Endothelial cell of umbilical vein (primary cell): ENCODE measurements around the gene RESP18. TPM values are rescaled to one million over a fixed set of nuclear protein-coding genes. Genes with fewer than 3 reads are reported as not detected.
A peak's percentile ranks its signal among the peaks of the same experiment; 100 is the strongest.

ENCODE experiments used
- BruUV-seq: library from RNA; stranded (reverse); fragments of 400-500 nt; replicated peaks from 2 replicates; lab custom pipeline; 2021; lab: Mats Ljungman, UMichigan
- CTCF ChIA-PET: fragments of 300-600, 350-600 bp; sonication (Branson Sonifier 250); formaldehyde crosslinking; loops from one replicate; lab custom pipeline; 2021; ENCODE audit warnings: antibody characterized with exemption, inconsistent platforms; lab: Charles Lee
- POLR2A ChIA-PET: fragments of 300-600, 350-600 bp; sonication (Branson Sonifier 250); formaldehyde crosslinking; loops from one replicate; lab custom pipeline; 2021; ENCODE audit warnings: antibody characterized with exemption, inconsistent platforms; lab: Charles Lee
- DNase-seq: peaks from one replicate; pipeline ENCODE4 v3.0.0-alpha.2; 2011; ENCODE audit warnings: low read depth, low spot score
- FAIRE-seq: peaks from 2 replicates; lab custom pipeline; 2011; peaks lifted over from hg19 to GRCh38; lab: Jason Lieb, UNC
- H2AFZ ChIP-seq: 2 replicates; pipeline ENCODE4 v1.6.0; 2012; ENCODE audit warnings: low read depth, low read length, control low read depth, inconsistent platforms
- H3K27ac ChIP-seq: 2 replicates; pipeline ENCODE4 v1.5.1; 2011; ENCODE audit warnings: low read depth, mild to moderate bottlenecking, control low read depth, low read length, moderate library complexity; ENCODE audit not compliant: insufficient read depth
- H3K27me3 ChIP-seq, 2 experiments: 2 replicates each; pipeline versions ENCODE4 v1.6.0 to v1.6.1; 2011; ENCODE audit warnings: low read length in 2 of 2, mixed read lengths in 1 of 2; ENCODE audit not compliant: control insufficient read depth in 2 of 2, insufficient read depth in 2 of 2
- H3K36me3 ChIP-seq, 2 experiments: 2 replicates in 1 of 2; 3 replicates in 1 of 2; pipeline ENCODE4 v1.5.1; 2011; ENCODE audit warnings: low read length in 2 of 2, mild to moderate bottlenecking in 1 of 2, moderate library complexity in 1 of 2; ENCODE audit not compliant: control insufficient read depth in 2 of 2, insufficient read depth in 2 of 2; ENCODE audit errors: extremely low read depth in 1 of 2
- H3K4me1 ChIP-seq: 3 replicates; pipeline ENCODE4 v1.5.1; 2011; ENCODE audit warnings: mild to moderate bottlenecking, low read length; ENCODE audit not compliant: control insufficient read depth, insufficient read depth; ENCODE audit errors: extremely low read depth
- H3K4me2 ChIP-seq: 2 replicates; pipeline ENCODE4 v1.6.1; 2011; ENCODE audit warnings: low read length, control low read depth, mixed read lengths; ENCODE audit not compliant: insufficient read depth
- H3K4me3 ChIP-seq, 3 experiments: fragments of 200-600 bp in 1 of 3; sonication (generic), shearing (Covaris generic) in 1 of 3; replicated peaks in 1 of 3; 2 replicates each; pipeline ENCODE4 v1.5.1; 2011 to 2016; ENCODE audit warnings: control low read depth in 3 of 3, low read length in 3 of 3, mild to moderate bottlenecking in 2 of 3, inconsistent platforms in 1 of 3, low read depth in 1 of 3, moderate library complexity in 1 of 3; ENCODE audit not compliant: insufficient read depth in 1 of 3
- H3K79me2 ChIP-seq: 2 replicates; pipeline ENCODE4 v1.6.0; 2012; ENCODE audit warnings: low read length, inconsistent platforms; ENCODE audit not compliant: control insufficient read depth, insufficient read depth
- H3K9ac ChIP-seq: replicated peaks from 2 replicates; pipeline ENCODE3; 2011; ENCODE audit warnings: low read length, control low read depth; ENCODE audit not compliant: insufficient read depth; ENCODE audit errors: extremely low read depth
- H3K9me1 ChIP-seq: replicated peaks from 3 replicates; pipeline ENCODE4 v1.6.0; 2011; ENCODE audit warnings: mild to moderate bottlenecking, low read length; ENCODE audit not compliant: control insufficient read depth, insufficient read depth; ENCODE audit errors: extremely low read depth
- H3K9me3 ChIP-seq: replicated peaks from 2 replicates; pipeline ENCODE4 v1.5.1; 2012; ENCODE audit warnings: low read length, inconsistent platforms; ENCODE audit not compliant: control insufficient read depth, insufficient read depth
- H4K20me1 ChIP-seq: replicated peaks from 2 replicates; pipeline ENCODE3; 2011; ENCODE audit warnings: mild to moderate bottlenecking, low read length; ENCODE audit not compliant: control insufficient read depth, insufficient read depth; ENCODE audit errors: extremely low read depth
- EZH2 ChIP-seq: IDR thresholded peaks from 2 replicates; pipeline ENCODE4 v1.6.1; 2012; ENCODE audit warnings: borderline replicate concordance, low read depth, mild to moderate bottlenecking, moderate library complexity, low read length, inconsistent platforms; ENCODE audit not compliant: severe bottlenecking
- FOS ChIP-seq: IDR thresholded peaks from 2 replicates; pipeline ENCODE4 v1.6.1; 2011; ENCODE audit warnings: mild to moderate bottlenecking, low read length, moderate library complexity, borderline replicate concordance; ENCODE audit not compliant: insufficient read depth
- GATA2 ChIP-seq: IDR thresholded peaks from 2 replicates; pipeline ENCODE4 v1.7.0; 2011; ENCODE audit warnings: low read depth, mild to moderate bottlenecking, moderate library complexity, mixed read lengths, low read length; ENCODE audit not compliant: insufficient read length, insufficient read depth
- JUN ChIP-seq: IDR thresholded peaks from 2 replicates; pipeline ENCODE4 v1.6.1; 2011; ENCODE audit warnings: borderline replicate concordance, low read depth; ENCODE audit not compliant: insufficient read length, insufficient read depth
- MYC ChIP-seq: IDR thresholded peaks from one replicate; pipeline ENCODE4 v1.6.1; 2011; ENCODE audit warnings: mild to moderate bottlenecking, low read depth, low read length
- POLR2A ChIP-seq: IDR thresholded peaks from 2 replicates; pipeline ENCODE4 v1.6.1; 2012; ENCODE audit warnings: low read depth, mild to moderate bottlenecking, control low read depth, low read length
- POLR2AphosphoS5 ChIP-seq: IDR thresholded peaks from 2 replicates; pipeline ENCODE4 v1.6.1; 2012; ENCODE audit warnings: low read depth, mild to moderate bottlenecking, control low read depth, low read length, moderate library complexity; ENCODE audit not compliant: insufficient read depth
- dilution Hi-C: fragments of 300-500 bp; cut with MboI; formaldehyde crosslinking; loops from one replicate; pipeline ENCODE4 v1.15.0; 2019; ENCODE audit warnings: low sequenced_read_pairs; ENCODE audit not compliant: extremely low pct_ligation_motif_present
- intact Hi-C: fragments of 100-400 bp; cut with micrococcal nuclease; formaldehyde crosslinking; loops from one replicate; pipeline ENCODE4 v1.10.0; 2022
- polyA plus RNA-seq, 4 experiments: library from polyadenylated mRNA; depleted of rRNA in 3 of 4; stranded (reverse) in 3 of 4; unstranded in 1 of 4; fragments of >200 nt; gene quantifications; 2 replicates each; pipeline versions ENCODE4 v1.2.1 to v1.2.3, GENCODE V29; 2011 to 2012; ENCODE audit warnings: missing spikeins in 1 of 4
- total RNA-seq: library from RNA; stranded (reverse); gene quantifications from 2 replicates; pipeline ENCODE4 v1.2.3, GENCODE V29; 2021
- TF ChIP-seq, protein P1 (sequence below), 2 donors: IDR thresholded peaks; 1 replicate in 1 of 2; 2 replicates in 1 of 2; pipeline ENCODE4 v1.5.1; 2011; ENCODE audit warnings: low read length in 2 of 2, mild to moderate bottlenecking in 2 of 2, moderate library complexity in 2 of 2, control low read depth in 1 of 2, inconsistent platforms in 1 of 2, low read depth in 1 of 2; ENCODE audit not compliant: insufficient read depth in 1 of 2; ENCODE audit errors: extremely low read depth in 1 of 2
- TF ChIP-seq, protein P2 (sequence below): IDR thresholded peaks from 2 replicates; pipeline ENCODE4 v1.6.1; 2011; ENCODE audit not compliant: insufficient read depth, insufficient read length

The RESP18 gene
- total and polyA plus RNA-seq, 2 donors (not counting 3 experiments of a cell fraction or from before 2014, with no cell fraction given): not detected

DNA sequence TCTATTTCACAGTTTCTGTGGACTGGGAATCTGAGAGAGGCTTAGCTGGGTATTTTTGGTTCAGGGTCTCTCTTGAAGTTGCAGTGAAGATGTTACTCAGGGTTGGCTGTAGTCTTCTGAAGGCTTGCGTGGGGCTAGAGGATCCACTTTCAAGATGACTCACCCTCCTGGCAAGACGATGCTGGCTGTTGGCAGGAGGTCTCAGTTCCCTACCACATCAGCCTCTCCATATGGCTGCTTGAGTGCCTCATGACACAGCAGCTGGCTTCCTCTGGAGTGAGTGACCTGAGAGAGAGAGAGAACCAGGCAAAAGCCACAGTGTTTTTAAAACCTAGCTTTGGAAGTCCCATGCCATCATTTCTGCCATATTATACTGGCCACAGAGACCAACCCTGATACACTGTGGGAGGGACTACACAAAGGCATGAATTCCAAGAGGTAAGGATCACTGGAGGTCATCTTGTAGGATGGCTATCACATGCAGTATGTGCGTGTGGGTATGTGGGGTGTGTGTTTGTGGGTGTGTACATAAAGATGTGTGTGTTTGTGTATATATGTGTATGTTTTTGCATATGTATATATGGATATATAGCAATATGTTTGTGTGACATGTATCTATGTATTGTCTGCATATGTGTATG is 30.1 kb upstream of the RESP18 start:
- no peak for TF ChIP-seq JUN
- TF ChIP-seq FOS: peak; percentile 18
- Histone ChIP-seq H3K36me3 (no peaks in the 10 kb centered on the region), H3K9ac (no peak overlapping the region), H3K4me1 (no peaks in the 10 kb centered on the region), H3K27me3 (peaks cover 19 to 23% of the 10 kb centered on the region in 2 experiments), H2AFZ (no peak overlapping the region), H3K4me2 (no peak overlapping the region), H3K27ac (no peak overlapping the region), H4K20me1 (no peaks in the 10 kb centered on the region), H3K9me1 (no peaks in the 10 kb centered on the region), H3K9me3 (no peaks in the 10 kb centered on the region), H3K79me2 (no peaks in the 10 kb centered on the region), H3K4me3 (no peak overlapping the region)
- intact Hi-C loops (no loop called here), dilution Hi-C loops (no loop called here)
- DNase-seq (peak; percentile 22), FAIRE-seq (peak; percentile 4)
- POLR2A ChIA-PET: no interaction called here
- BruUV-seq: no TSS peak
- CTCF ChIA-PET: no interaction called here

DNA sequence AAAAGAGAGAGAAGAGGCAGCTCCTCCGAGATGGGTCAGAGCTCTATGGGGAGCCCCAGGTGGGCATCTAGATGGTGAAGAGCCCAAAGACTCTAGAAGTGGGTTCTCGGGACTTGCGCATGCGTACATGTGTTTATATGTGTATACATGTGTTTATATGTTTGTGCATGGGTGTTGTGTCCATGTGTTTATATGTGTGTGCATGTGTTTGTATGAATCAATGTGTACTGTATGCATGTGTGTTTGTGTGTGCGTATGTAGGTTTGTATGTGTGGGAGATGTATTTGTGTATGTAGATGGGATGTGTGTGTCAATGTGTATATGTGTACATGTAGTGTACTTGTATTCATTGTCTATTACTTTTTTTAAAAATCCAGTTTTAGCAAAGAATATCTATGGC is 29.5 kb upstream of the RESP18 start:
- TF ChIP-seq, protein P1, sequence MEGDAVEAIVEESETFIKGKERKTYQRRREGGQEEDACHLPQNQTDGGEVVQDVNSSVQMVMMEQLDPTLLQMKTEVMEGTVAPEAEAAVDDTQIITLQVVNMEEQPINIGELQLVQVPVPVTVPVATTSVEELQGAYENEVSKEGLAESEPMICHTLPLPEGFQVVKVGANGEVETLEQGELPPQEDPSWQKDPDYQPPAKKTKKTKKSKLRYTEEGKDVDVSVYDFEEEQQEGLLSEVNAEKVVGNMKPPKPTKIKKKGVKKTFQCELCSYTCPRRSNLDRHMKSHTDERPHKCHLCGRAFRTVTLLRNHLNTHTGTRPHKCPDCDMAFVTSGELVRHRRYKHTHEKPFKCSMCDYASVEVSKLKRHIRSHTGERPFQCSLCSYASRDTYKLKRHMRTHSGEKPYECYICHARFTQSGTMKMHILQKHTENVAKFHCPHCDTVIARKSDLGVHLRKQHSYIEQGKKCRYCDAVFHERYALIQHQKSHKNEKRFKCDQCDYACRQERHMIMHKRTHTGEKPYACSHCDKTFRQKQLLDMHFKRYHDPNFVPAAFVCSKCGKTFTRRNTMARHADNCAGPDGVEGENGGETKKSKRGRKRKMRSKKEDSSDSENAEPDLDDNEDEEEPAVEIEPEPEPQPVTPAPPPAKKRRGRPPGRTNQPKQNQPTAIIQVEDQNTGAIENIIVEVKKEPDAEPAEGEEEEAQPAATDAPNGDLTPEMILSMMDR (IDR thresholded peaks at IDR 0.05; ENCODE audit: extremely low read depth in 1 of 2, insufficient read depth in 1 of 2, low read depth in 1 of 2, low read length in 2 of 2): no peak
- no peak for TF ChIP-seq FOS
- no peak for TF ChIP-seq POLR2A
- TF ChIP-seq, protein P2, sequence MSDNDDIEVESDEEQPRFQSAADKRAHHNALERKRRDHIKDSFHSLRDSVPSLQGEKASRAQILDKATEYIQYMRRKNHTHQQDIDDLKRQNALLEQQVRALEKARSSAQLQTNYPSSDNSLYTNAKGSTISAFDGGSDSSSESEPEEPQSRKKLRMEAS: no peak
- TF ChIP-seq GATA2: no peak
- TF ChIP-seq EZH2: no peak
- TF ChIP-seq MYC: no peak
- no peak for TF ChIP-seq POLR2AphosphoS5
- no peak for TF ChIP-seq JUN
- dilution Hi-C loops: no loop called here
- no peaks in the 10 kb centered on the region for H3K9me1 ChIP-seq
- intact Hi-C loops: no loop called here
- H3K4me3 ChIP-seq: no peak overlapping the region
- H3K79me2 ChIP-seq: no peaks in the 10 kb centered on the region
- ChIA-PET POLR2A (no interaction called here), CTCF (no interaction called here)
- no peak overlapping the region for H3K4me2 ChIP-seq
- H4K20me1 ChIP-seq: no peaks in the 10 kb centered on the region
- H2AFZ ChIP-seq: no peak overlapping the region
- peaks cover 19 to 23% of the 10 kb centered on the region in 2 experiments for H3K27me3 ChIP-seq
- no peaks in the 10 kb centered on the region for H3K36me3 ChIP-seq
- FAIRE-seq: no peak
- H3K9me3 ChIP-seq: no peaks in the 10 kb centered on the region
- no peaks in the 10 kb centered on the region for H3K4me1 ChIP-seq
- no peak for DNase-seq
- BruUV-seq: no TSS peak
- no peak overlapping the region for H3K27ac ChIP-seq
- no peak overlapping the region for H3K9ac ChIP-seq
